Ovary (tissue), 9 donors: ENCODE data around the gene ZNF579. TPM values are rescaled to one million over a fixed set of nuclear protein-coding genes. Genes with fewer than 3 reads are reported as not detected.

Experiments used
- DNase-seq, 5 donors: peaks; one replicate each; pipeline ENCODE4 v3.0.0-alpha.2; 2019 to 2020
- H3K27ac ChIP-seq, 2 donors: fragments of 200-600 bp; one replicate each; pipeline versions ENCODE4 v1.5.1 to v1.8.0; 2019 to 2022
- H3K27me3 ChIP-seq: fragments of 200-600 bp; one replicate; pipeline ENCODE4 v1.8.0; 2022
- H3K36me3 ChIP-seq: fragments of 200-600 bp; sonication (generic); one replicate; pipeline ENCODE4 v1.5.1; 2019
- H3K4me1 ChIP-seq: one replicate; pipeline ENCODE4 v1.8.1; 2013; ENCODE audit warnings: mild to moderate bottlenecking, moderate library complexity; ENCODE audit not compliant: insufficient read depth
- H3K4me3 ChIP-seq: fragments of 200-600 bp; sonication (generic); one replicate; pipeline ENCODE4 v1.5.1; 2017
- H3K9me3 ChIP-seq, 2 donors: fragments of 200-600 bp in 1 of 2; sonication (generic) in 1 of 2; one replicate each; pipeline versions ENCODE4 v1.5.1 to v1.8.1; 2013 to 2019; ENCODE audit warnings: mild to moderate bottlenecking in 1 of 2, moderate library complexity in 1 of 2
- EP300 ChIP-seq: sonication (generic); formaldehyde crosslinking; IDR thresholded peaks from one replicate; pipeline ENCODE4 v1.6.1; 2017; ENCODE audit warnings: antibody characterized with exemption
- POLR2A ChIP-seq: fragments of 450-650 bp; IDR thresholded peaks from one replicate; pipeline ENCODE4 v1.6.1; 2017; ENCODE audit warnings: antibody characterized with exemption, mild to moderate bottlenecking, moderate library complexity
- WGBS, 3 donors: extraction: QIAGEN DNeasy Blood & Tissue Kit in 1 of 3; methylation state at CpG; one replicate each; pipeline versions ENCODE4 v1.1.5 to v1.1.7; 2013 to 2017; 5-methylcytosine and 5-hydroxymethylcytosine counted together
- intact Hi-C, 4 donors: fragments of 100-400 bp; cut with DNase I; formaldehyde crosslinking; loops; one replicate each; pipeline versions ENCODE4 v1.11.0 to v1.15.1; 2022 to 2023
- polyA plus RNA-seq, 2 donors: library from polyadenylated mRNA; stranded (reverse); fragments of 200-250 nt in 1 of 2; fragments of 350-450 nt in 1 of 2; fragmentation: Illumina TruSeq in 1 of 2; extraction: RNeasy Lipid Tissue Mini Kit (QIAGEN cat#74804) in 1 of 2; gene quantifications; one replicate each; pipeline ENCODE4 v1.2.3, GENCODE V29; 2013 to 2014
- total RNA-seq, 7 donors: library from RNA; depleted of rRNA in 2 of 7; stranded (reverse); fragments of >200 nt in 2 of 7; fragmentation: NEBNext Ultra II Directional in 3 of 7; extraction: Animal tissue kit (Norgen Biotek cat#: 25700) in 3 of 7; gene quantifications; one replicate each; pipeline versions ENCODE4 v1.1.0 to v1.2.4, GENCODE V29; 2016 to 2023
- TF ChIP-seq, protein P1 (sequence below), 3 donors: fragments of 450-650 bp in 2 of 3; fragments of 200-600 bp in 1 of 3; IDR thresholded peaks; one replicate each; pipeline versions ENCODE4 v1.5.1 to v1.8.0; 2016 to 2022; ENCODE audit warnings: antibody characterized with exemption in 3 of 3, mild to moderate bottlenecking in 1 of 3
- donor health status: DM: no; HTN: no; CAD: no; lungs with moderate emphysema.
- donor health status: DM: no; HTN: no; CAD: no.
- donor health status: Bipolar disorder and iron deficiency.
- donor health status: DM: yes; HTN: yes; CAD: no.
- donor health status: DM: no; HTN: no; CAD: no.
- donor health status: DM: yes; HTN: yes; CAD: no.

The ZNF579 gene
- total and polyA plus RNA-seq, 9 donors = 2.7 to 24.4 (median 15.6) TPM

GRCh38 chr19:55624109-55625003 is 43.7 kb upstream of the ZNF579 start, which contains the start of gene ZNF784:
Gene ZNF784, minus strand, starts transcription at chr19:55624566. Its CDS starts 5 bp downstream, at chr19:55624561.
- Histone ChIP-seq H3K4me1 (peaks cover 4% of the 10 kb centered on the region), H3K27ac (peak within 1 kb of the TSS; percentile 90 to 91), H3K27me3 (no peaks in the 10 kb centered on the region), H3K36me3 (no peaks in the 10 kb centered on the region), H3K4me3 (peak within 1 kb of the TSS; percentile 60), H3K9me3 (no peaks in the 10 kb centered on the region)
- WGBS, 3 donors = 1% methylated on average over 41 to 56 of the region's 56 CpGs
- peak; percentile 92 to 96 (median 95) for DNase-seq
- TF ChIP-seq EP300 = no peak
- TF ChIP-seq, protein P1, sequence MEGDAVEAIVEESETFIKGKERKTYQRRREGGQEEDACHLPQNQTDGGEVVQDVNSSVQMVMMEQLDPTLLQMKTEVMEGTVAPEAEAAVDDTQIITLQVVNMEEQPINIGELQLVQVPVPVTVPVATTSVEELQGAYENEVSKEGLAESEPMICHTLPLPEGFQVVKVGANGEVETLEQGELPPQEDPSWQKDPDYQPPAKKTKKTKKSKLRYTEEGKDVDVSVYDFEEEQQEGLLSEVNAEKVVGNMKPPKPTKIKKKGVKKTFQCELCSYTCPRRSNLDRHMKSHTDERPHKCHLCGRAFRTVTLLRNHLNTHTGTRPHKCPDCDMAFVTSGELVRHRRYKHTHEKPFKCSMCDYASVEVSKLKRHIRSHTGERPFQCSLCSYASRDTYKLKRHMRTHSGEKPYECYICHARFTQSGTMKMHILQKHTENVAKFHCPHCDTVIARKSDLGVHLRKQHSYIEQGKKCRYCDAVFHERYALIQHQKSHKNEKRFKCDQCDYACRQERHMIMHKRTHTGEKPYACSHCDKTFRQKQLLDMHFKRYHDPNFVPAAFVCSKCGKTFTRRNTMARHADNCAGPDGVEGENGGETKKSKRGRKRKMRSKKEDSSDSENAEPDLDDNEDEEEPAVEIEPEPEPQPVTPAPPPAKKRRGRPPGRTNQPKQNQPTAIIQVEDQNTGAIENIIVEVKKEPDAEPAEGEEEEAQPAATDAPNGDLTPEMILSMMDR (IDR thresholded peaks at IDR 0.05) = no peak
- peak; percentile 79 for TF ChIP-seq POLR2A
- intact Hi-C loops = loop anchor here in 1 of 4 donors (5.0 kb wide), 1 partner anchor 107 kb away; no protein-coding TSS in a partner anchor

DNA sequence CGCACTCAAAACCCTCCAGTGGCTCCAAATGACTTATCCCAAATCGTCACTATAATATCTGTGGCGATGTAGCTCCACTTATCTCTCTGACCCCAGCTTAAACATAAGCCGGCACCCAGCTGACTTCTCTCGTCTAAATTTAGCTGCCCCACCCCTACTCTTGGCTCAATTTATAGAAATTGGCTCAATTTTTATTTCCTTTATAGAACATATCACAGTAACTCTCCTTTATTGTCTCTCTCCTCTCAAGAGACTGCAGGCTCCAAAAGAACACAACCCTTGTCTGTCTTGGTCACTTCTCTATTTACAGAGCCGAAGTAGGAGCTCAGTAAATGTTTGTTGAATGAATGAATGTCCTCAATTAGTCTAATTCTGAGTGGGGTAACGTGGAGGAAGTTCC is 42.9 kb upstream of the ZNF579 start:
- Histone ChIP-seq H3K9me3 (no peaks in the 10 kb centered on the region), H3K36me3 (no peaks in the 10 kb centered on the region), H3K27me3 (no peaks in the 10 kb centered on the region), H3K27ac (peak overlapping the region; percentile 90 to 91), H3K4me3 (peak overlapping the region; percentile 60), H3K4me1 (peaks cover 4% of the 10 kb centered on the region)
- TF ChIP-seq POLR2A = no peak
- TF ChIP-seq, protein P1 (IDR thresholded peaks at IDR 0.05) = no peak
- TF ChIP-seq EP300 = no peak
- intact Hi-C loops = loop anchor here in 1 of 4 donors (5.0 kb wide), 1 partner anchor 106 kb away; no protein-coding TSS in a partner anchor
- DNase-seq = no peak
- whole genome bisulfite sequencing, 3 donors = 46 to 52% (median 51%) methylated on average over 7 of the region's 7 CpGs

DNA sequence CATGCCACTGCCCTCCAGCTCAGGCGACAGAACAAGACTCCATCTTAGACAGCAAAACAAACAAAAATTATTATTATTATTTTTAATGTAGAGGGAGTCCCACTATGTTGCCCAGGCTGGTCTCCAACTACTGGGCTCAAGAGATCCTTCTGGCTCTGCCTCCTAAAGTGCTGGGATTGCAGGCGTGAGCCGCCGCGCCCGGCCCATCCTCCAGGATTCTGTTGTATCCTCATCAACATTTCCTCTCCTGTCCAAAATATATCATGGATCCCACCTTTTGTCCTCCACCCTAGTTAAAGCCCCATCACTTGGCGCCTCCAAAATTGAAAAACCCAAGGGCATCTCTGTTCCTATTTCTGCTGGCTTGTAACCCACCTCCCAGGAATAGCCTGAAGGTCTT is 42.5 kb upstream of the ZNF579 start:
- DNase-seq = no peak
- Histone ChIP-seq H3K9me3 (no peaks in the 10 kb centered on the region), H3K27ac (no peak overlapping the region), H3K27me3 (no peaks in the 10 kb centered on the region), H3K4me1 (peaks cover 4% of the 10 kb centered on the region), H3K4me3 (no peak overlapping the region), H3K36me3 (no peaks in the 10 kb centered on the region)
- intact Hi-C loops = loop anchor here in 1 of 4 donors (5.0 kb wide), 1 partner anchor 106 kb away; no protein-coding TSS in a partner anchor
- 87 to 93% (median 90%) methylated on average over 7 of the region's 7 CpGs for WGBS, 3 donors
- TF ChIP-seq POLR2A (no peak), EP300 (no peak)
- TF ChIP-seq, protein P1 (IDR thresholded peaks at IDR 0.05) = no peak

DNA sequence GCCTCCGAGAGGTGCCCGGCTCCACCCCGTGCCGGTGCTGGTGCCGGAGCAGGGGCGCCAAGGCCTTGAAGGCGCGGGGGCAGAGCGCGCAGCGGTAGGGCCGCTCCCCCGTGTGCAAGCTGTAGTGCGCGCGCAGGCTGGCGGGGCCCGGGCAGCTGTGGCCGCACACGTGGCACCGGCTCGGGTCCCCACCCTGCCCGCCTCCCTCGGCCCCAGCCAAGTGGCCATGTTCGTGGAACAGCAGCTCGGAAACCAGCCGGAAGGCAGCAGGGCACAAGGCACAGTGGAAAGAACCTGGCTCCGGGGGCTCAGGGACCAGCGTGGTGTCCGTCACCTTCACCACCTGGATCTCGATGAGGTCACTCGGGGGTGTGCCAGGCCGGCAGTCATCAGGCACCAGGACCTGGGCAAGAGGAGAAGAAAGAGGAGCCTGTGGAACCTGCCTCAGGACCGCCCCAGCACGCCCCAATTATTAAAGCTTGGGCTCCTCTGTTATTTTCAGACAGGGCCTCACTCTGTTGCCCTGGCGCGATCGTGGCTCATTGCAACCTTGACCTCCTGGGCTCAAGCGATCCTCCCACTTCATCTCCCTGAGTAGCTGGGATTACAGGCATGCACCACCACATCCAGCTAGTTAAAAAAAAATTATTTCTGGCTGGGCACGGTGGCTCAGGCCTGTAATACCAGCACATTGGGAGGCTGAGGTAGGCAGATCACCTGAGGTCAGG is 41.8 kb upstream of the ZNF579 start:
- peak overlapping the region in 1 of 2 donors; percentile 46 for H3K27ac ChIP-seq
- no peak overlapping the region for H3K4me3 ChIP-seq
- H3K36me3 ChIP-seq = no peaks in the 10 kb centered on the region
- H3K4me1 ChIP-seq = peaks cover 4% of the 10 kb centered on the region
- H3K9me3 ChIP-seq = no peaks in the 10 kb centered on the region
- H3K27me3 ChIP-seq = no peaks in the 10 kb centered on the region
- DNase-seq = peak in 4 of 5 donors; percentile 63 to 78 (median 70)
- TF ChIP-seq, protein P1 (IDR thresholded peaks at IDR 0.05) = no peak
- no peak for TF ChIP-seq POLR2A
- TF ChIP-seq EP300 = no peak
- intact Hi-C loops = loop anchor here in 1 of 4 donors (5.0 kb wide), 1 partner anchor 105 kb away; no protein-coding TSS in a partner anchor
- WGBS, 3 donors = 69 to 78% (median 74%) methylated on average over 40 of the region's 40 CpGs
